NCI-H2081 treated with DMSO at 0.1 percent for 48 hours (cell line): Measurements from ENCODE around the gene PAX2.

ENCODE experiments used
- DNase-seq: peaks from one replicate; lab custom pipeline; 2025; lab: John Stamatoyannopoulos, UW

Gene PAX2

GRCh38 chr10:100791369-100792058, 46.1 kb downstream of the PAX2 start:
- no peak for DNase-seq

- DNase-seq = no peak
Measured at GRCh38 chr10:100792574-100792973, 47.2 kb downstream of the PAX2 start.

GRCh38 chr10:100793055-100793454, 47.7 kb downstream of the PAX2 start:
- DNase-seq = no peak

GRCh38 chr10:100799881-100800280, 54.5 kb downstream of the PAX2 start:
- DNase-seq = no peak

GRCh38 chr10:100800931-100801330, 55.5 kb downstream of the PAX2 start:
- DNase-seq = no peak

- no peak for DNase-seq
Measured at GRCh38 chr10:100802196-100802595, 56.8 kb downstream of the PAX2 start.

GRCh38 chr10:100802607-100803006, 57.2 kb downstream of the PAX2 start:
- DNase-seq = no peak

- no peak for DNase-seq
Measured at GRCh38 chr10:100803492-100803891, 58.1 kb downstream of the PAX2 start.

GRCh38 chr10:100803908-100804307, 58.5 kb downstream of the PAX2 start:
- DNase-seq = no peak

GRCh38 chr10:100805543-100806355, 60.4 kb downstream of the PAX2 start:
- no peak for DNase-seq

GRCh38 chr10:100806356-100806645, 60.9 kb downstream of the PAX2 start:
- DNase-seq = no peak

- DNase-seq = no peak
Measured at GRCh38 chr10:100807241-100807951, 62.0 kb downstream of the PAX2 start.

GRCh38 chr10:100808876-100809275, 63.5 kb downstream of the PAX2 start:
- no peak for DNase-seq

GRCh38 chr10:100810091-100810834, 64.9 kb downstream of the PAX2 start:
- DNase-seq = no peak

GRCh38 chr10:100810835-100811116, 65.4 kb downstream of the PAX2 start:
- DNase-seq = no peak

GRCh38 chr10:100811261-100811660, 65.9 kb downstream of the PAX2 start:
- DNase-seq = no peak

GRCh38 chr10:100811752-100812750, 66.7 kb downstream of the PAX2 start:
- DNase-seq = no peak

GRCh38 chr10:100812978-100813377, 67.6 kb downstream of the PAX2 start:
- no peak for DNase-seq

- no peak for DNase-seq
Measured at GRCh38 chr10:100814751-100815474, 69.5 kb downstream of the PAX2 start.

- no peak for DNase-seq
Measured at GRCh38 chr10:100816671-100817070, 71.3 kb downstream of the PAX2 start.
